Effector CD8-positive, alpha-beta T cell (primary cell): Measurements from ENCODE around the gene CNTRL.
"Not testable (repeated sequence)": the region's sequence is repeated elsewhere in the genome, so short reads cannot be mapped to it uniquely, and the experiment has no call there.

Experiments used
- DNase-seq: peaks from one replicate; lab custom pipeline; 2025; lab: John Stamatoyannopoulos, UW

Gene CNTRL

GRCh38 chr9:121129384-121129783 lies 54.6 kb downstream of the CNTRL start:
- not testable (repeated sequence) for DNase-seq

GRCh38 chr9:121133104-121133816 lies 58.5 kb downstream of the CNTRL start:
- peak; percentile 23 for DNase-seq

GRCh38 chr9:121135642-121136041 lies 60.9 kb downstream of the CNTRL start:
- DNase-seq = no peak

GRCh38 chr9:121138561-121138960 lies 63.8 kb downstream of the CNTRL start:
- no peak for DNase-seq

GRCh38 chr9:121138973-121139372 lies 64.2 kb downstream of the CNTRL start:
- no peak for DNase-seq

- no peak for DNase-seq
Measured at GRCh38 chr9:121140162-121140561, 65.4 kb downstream of the CNTRL start.

GRCh38 chr9:121141306-121141705 lies 66.6 kb downstream of the CNTRL start:
- no peak for DNase-seq

GRCh38 chr9:121141706-121142105 lies 67.0 kb downstream of the CNTRL start:
- DNase-seq = no peak

- DNase-seq = no peak
Measured at GRCh38 chr9:121143771-121144170, 69.0 kb downstream of the CNTRL start.

- DNase-seq = no peak
Measured at GRCh38 chr9:121144482-121144881, 69.7 kb downstream of the CNTRL start.

- DNase-seq = no peak
Measured at GRCh38 chr9:121150188-121150587, 75.4 kb downstream of the CNTRL start.

- DNase-seq = no peak
Measured at GRCh38 chr9:121153642-121154041, 78.9 kb downstream of the CNTRL start.

- no peak for DNase-seq
Measured at GRCh38 chr9:121154782-121155181, 80.0 kb downstream of the CNTRL start.

GRCh38 chr9:121156263-121156731 lies 81.5 kb downstream of the CNTRL start:
- no peak for DNase-seq

- DNase-seq = no peak
Measured at GRCh38 chr9:121157939-121158338, 83.2 kb downstream of the CNTRL start.

GRCh38 chr9:121160025-121160424 lies 85.3 kb downstream of the CNTRL start:
- DNase-seq = no peak

GRCh38 chr9:121168052-121168451 lies 93.3 kb downstream of the CNTRL start:
- DNase-seq = no peak

GRCh38 chr9:121169094-121169601 lies 94.4 kb downstream of the CNTRL start:
- peak; percentile 14 for DNase-seq

GRCh38 chr9:121171236-121171635 lies 96.5 kb downstream of the CNTRL start:
- no peak for DNase-seq

- DNase-seq = no peak
Measured at GRCh38 chr9:121172726-121173487, 98.2 kb downstream of the CNTRL start.

- DNase-seq = no peak
Measured at GRCh38 chr9:121173501-121173900, 98.7 kb downstream of the CNTRL start.

- no peak for DNase-seq
Measured at GRCh38 chr9:121178676-121179372, 104.1 kb downstream of the CNTRL start.

- DNase-seq = not testable (repeated sequence)
Measured at GRCh38 chr9:121179373-121179721, 104.6 kb downstream of the CNTRL start.
